IPS-18a (cell line): ENCODE measurements around the gene SLCO1B3.
"Not testable (repeated sequence)": the region's sequence is repeated elsewhere in the genome, so short reads cannot be mapped to it uniquely, and the experiment has no call there.

Experiments used
- H3K27ac ChIP-seq: one replicate; pipeline ENCODE4 v1.5.1; 2013; ENCODE audit warnings: low read length
- H3K27me3 ChIP-seq: one replicate; pipeline ENCODE4 v1.6.1; 2013; ENCODE audit warnings: mild to moderate bottlenecking, low read length; ENCODE audit not compliant: control insufficient read depth, insufficient read depth
- H3K36me3 ChIP-seq: one replicate; pipeline ENCODE4 v1.6.1; 2013; ENCODE audit warnings: low read depth, low read length; ENCODE audit not compliant: control insufficient read depth
- H3K4me1 ChIP-seq: one replicate; pipeline ENCODE4 v1.6.1; 2013; ENCODE audit warnings: low read depth, low read length; ENCODE audit not compliant: control insufficient read depth
- H3K4me3 ChIP-seq: one replicate; pipeline ENCODE4 v1.5.1; 2013; ENCODE audit warnings: low read length
- H3K9ac ChIP-seq: one replicate; pipeline ENCODE4 v1.6.1; 2013; ENCODE audit warnings: mild to moderate bottlenecking, low read length, moderate library complexity
- H3K9me3 ChIP-seq: one replicate; pipeline ENCODE4 v1.6.1; 2013; ENCODE audit warnings: low read depth, low read length; ENCODE audit not compliant: control insufficient read depth

Gene SLCO1B3

GRCh38 chr12:20810487-20810886 is at the start of gene SLCO1B3:
Gene SLCO1B3, plus strand, starts transcription at chr12:20810705. Its CDS starts 5,034 bp downstream, at chr12:20815739.
- Histone ChIP-seq H3K9ac (no peak within 1 kb of the TSS), H3K4me1 (no peaks in the 10 kb centered on the region), H3K36me3 (no peaks in the 10 kb centered on the region), H3K9me3 (no peaks in the 10 kb centered on the region), H3K4me3 (no peak within 1 kb of the TSS), H3K27me3 (no peaks in the 10 kb centered on the region), H3K27ac (no peak within 1 kb of the TSS)

GRCh38 chr12:20777420-20777819 is 33.1 kb upstream of the SLCO1B3 start:
- H3K4me1 ChIP-seq = no peaks in the 10 kb centered on the region

GRCh38 chr12:20778969-20779368 is 31.5 kb upstream of the SLCO1B3 start:
- H3K27me3 ChIP-seq = no peaks in the 10 kb centered on the region
- H3K9me3 ChIP-seq = no peaks in the 10 kb centered on the region
- H3K27ac ChIP-seq = no peak overlapping the region
- H3K4me3 ChIP-seq = no peak overlapping the region
- no peak overlapping the region for H3K9ac ChIP-seq
- H3K4me1 ChIP-seq = no peaks in the 10 kb centered on the region
- H3K36me3 ChIP-seq = no peaks in the 10 kb centered on the region

More at GRCh38 chr12:20777420-20777819, 33.1 kb upstream of the SLCO1B3 start:
- Histone ChIP-seq H3K27me3 (no peaks in the 10 kb centered on the region), H3K9ac (no peak overlapping the region), H3K27ac (no peak overlapping the region), H3K9me3 (no peaks in the 10 kb centered on the region), H3K4me3 (no peak overlapping the region), H3K36me3 (no peaks in the 10 kb centered on the region)

GRCh38 chr12:20779971-20780370 is 30.5 kb upstream of the SLCO1B3 start:
- not testable (repeated sequence) for H3K27me3 ChIP-seq, H3K36me3 ChIP-seq, H3K4me1 ChIP-seq, H3K27ac ChIP-seq, H3K9ac ChIP-seq, H3K4me3 ChIP-seq, H3K9me3 ChIP-seq

- not testable (repeated sequence) for H3K9me3 ChIP-seq, H3K4me1 ChIP-seq, H3K27me3 ChIP-seq, H3K4me3 ChIP-seq, H3K9ac ChIP-seq, H3K36me3 ChIP-seq, H3K27ac ChIP-seq
These were observed 26.6 kb upstream of the SLCO1B3 start for GRCh38 chr12:20783796-20784357.

GRCh38 chr12:20792971-20793370 is 17.5 kb upstream of the SLCO1B3 start:
- Histone ChIP-seq H3K27me3 (no peaks in the 10 kb centered on the region), H3K4me3 (no peak overlapping the region), H3K27ac (no peak overlapping the region), H3K36me3 (no peaks in the 10 kb centered on the region), H3K9ac (no peak overlapping the region), H3K4me1 (no peaks in the 10 kb centered on the region), H3K9me3 (peaks cover 3% of the 10 kb centered on the region)

- Histone ChIP-seq H3K36me3 (no peaks in the 10 kb centered on the region), H3K9ac (no peak overlapping the region), H3K27ac (no peak overlapping the region), H3K9me3 (no peaks in the 10 kb centered on the region), H3K4me3 (no peak overlapping the region), H3K27me3 (no peaks in the 10 kb centered on the region), H3K4me1 (no peaks in the 10 kb centered on the region)
These were observed 12.0 kb upstream of the SLCO1B3 start for GRCh38 chr12:20798554-20798953.

- H3K4me3 ChIP-seq = no peak overlapping the region
These were observed 10.3 kb upstream of the SLCO1B3 start for GRCh38 chr12:20800160-20800559.

GRCh38 chr12:20801035-20801434 is 9.5 kb upstream of the SLCO1B3 start:
- H3K9me3 ChIP-seq = no peaks in the 10 kb centered on the region
- no peak overlapping the region for H3K9ac ChIP-seq
- no peaks in the 10 kb centered on the region for H3K36me3 ChIP-seq
- no peaks in the 10 kb centered on the region for H3K4me1 ChIP-seq
- H3K27me3 ChIP-seq = no peaks in the 10 kb centered on the region
- H3K4me3 ChIP-seq = no peak overlapping the region
- H3K27ac ChIP-seq = no peak overlapping the region

More at GRCh38 chr12:20800160-20800559, 10.3 kb upstream of the SLCO1B3 start:
- Histone ChIP-seq H3K4me1 (no peaks in the 10 kb centered on the region), H3K27me3 (no peaks in the 10 kb centered on the region), H3K9ac (no peak overlapping the region), H3K36me3 (no peaks in the 10 kb centered on the region), H3K9me3 (no peaks in the 10 kb centered on the region), H3K27ac (no peak overlapping the region)

GRCh38 chr12:20805921-20806320 is 4.6 kb upstream of the SLCO1B3 start:
- H3K4me1 ChIP-seq = no peaks in the 10 kb centered on the region

GRCh38 chr12:20807192-20808080 is 3.1 kb upstream of the SLCO1B3 start:
- no peaks in the 10 kb centered on the region for H3K36me3 ChIP-seq
- H3K9ac ChIP-seq = no peak overlapping the region
- H3K27me3 ChIP-seq = no peaks in the 10 kb centered on the region
- no peaks in the 10 kb centered on the region for H3K4me1 ChIP-seq
- H3K27ac ChIP-seq = no peak overlapping the region
- H3K4me3 ChIP-seq = no peak overlapping the region
- no peaks in the 10 kb centered on the region for H3K9me3 ChIP-seq

More at GRCh38 chr12:20805921-20806320, 4.6 kb upstream of the SLCO1B3 start:
- Histone ChIP-seq H3K27me3 (no peaks in the 10 kb centered on the region), H3K4me3 (no peak overlapping the region), H3K27ac (no peak overlapping the region), H3K9me3 (no peaks in the 10 kb centered on the region), H3K9ac (no peak overlapping the region), H3K36me3 (no peaks in the 10 kb centered on the region)

- Histone ChIP-seq H3K9me3 (no peaks in the 10 kb centered on the region), H3K36me3 (no peaks in the 10 kb centered on the region), H3K9ac (no peak overlapping the region), H3K27ac (no peak overlapping the region), H3K4me1 (no peaks in the 10 kb centered on the region), H3K27me3 (no peaks in the 10 kb centered on the region), H3K4me3 (no peak overlapping the region)
These were observed 2.0 kb upstream of the SLCO1B3 start for GRCh38 chr12:20808521-20808920.
